Panc1 (cell line): ENCODE results near the gene GSC2.

Source experiments
- CTCF ChIP-seq: fragments of 450-650 bp; IDR thresholded peaks from 2 replicates; pipeline ENCODE4 v1.5.1; 2017; ENCODE audit warnings: mild to moderate bottlenecking
- POLR2AphosphoS5 ChIP-seq: IDR thresholded peaks from 2 replicates; pipeline ENCODE4 v1.6.1; 2012; ENCODE audit warnings: mild to moderate bottlenecking, low read depth, low read length, moderate library complexity
- REST ChIP-seq, 2 experiments: IDR thresholded peaks; 2 replicates each; pipeline ENCODE4 v1.6.1; 2011 to 2012; ENCODE audit warnings: low read depth in 2 of 2, control low read depth in 1 of 2, low read length in 1 of 2, mild to moderate bottlenecking in 1 of 2, moderate library complexity in 1 of 2; ENCODE audit not compliant: insufficient read depth in 1 of 2

DNA sequence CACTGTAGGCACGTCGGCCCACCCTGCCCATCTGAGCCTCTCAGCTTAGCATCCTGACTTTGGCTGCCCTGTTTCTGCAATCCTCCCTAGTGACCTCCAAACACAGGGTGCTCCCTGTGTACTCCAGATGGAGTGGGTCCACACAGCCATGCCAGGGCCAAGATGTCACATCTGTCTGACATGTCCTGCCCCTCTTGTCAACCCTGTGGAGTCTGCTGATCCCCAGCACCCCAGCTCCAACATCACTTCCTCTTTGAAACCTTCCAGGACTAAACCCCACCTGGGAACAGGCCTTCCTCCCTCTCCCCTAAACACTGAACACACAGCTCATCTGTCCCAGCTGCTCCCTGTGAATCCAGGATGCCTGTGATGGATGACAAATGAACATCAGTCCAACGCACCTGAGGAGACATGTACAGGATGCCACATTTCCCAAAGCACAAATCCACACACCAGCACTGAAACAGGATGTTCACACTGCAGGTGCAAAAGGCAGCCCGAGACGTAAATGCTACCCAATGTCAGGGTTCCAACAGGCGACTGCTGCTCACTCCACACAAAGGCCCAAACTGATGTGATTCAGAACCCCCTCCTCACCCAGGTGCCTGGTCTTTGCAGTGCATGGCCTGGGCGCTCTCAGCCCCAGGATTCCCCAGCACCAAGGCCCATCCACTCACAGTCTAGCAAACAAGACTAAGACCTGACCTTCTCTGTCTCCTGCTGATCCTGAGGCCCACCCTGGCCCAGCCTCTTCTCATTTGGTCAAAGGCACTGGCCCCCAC lies 21.0 kb downstream of the GSC2 start:
- no peak for TF ChIP-seq CTCF
- no peak for TF ChIP-seq POLR2AphosphoS5
- TF ChIP-seq REST (IDR thresholded peaks at IDR 0.05; ENCODE audit: insufficient read depth in 1 of 2, low read depth in 2 of 2, low read length in 1 of 2): no peak
